ENCODE data around the gene LGMN.

DNA sequence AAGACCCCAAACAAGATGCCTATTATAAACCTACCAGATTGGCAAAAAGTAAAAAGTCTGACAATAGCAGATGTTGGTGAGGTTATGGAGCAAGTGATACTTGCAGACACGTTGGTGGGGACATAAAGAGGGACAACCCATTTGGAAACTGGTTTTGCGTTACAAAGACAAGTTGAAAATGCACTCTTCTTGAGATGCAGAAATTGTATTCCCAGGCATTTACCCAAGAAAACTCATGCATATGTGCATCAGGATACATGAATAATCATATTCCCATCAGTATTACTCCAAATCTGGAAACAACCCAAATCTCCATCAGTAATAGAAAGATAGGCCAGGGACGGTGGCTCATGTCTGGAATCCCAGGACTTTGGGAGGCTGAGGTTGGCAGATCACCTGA, 32.9 kb upstream of the LGMN start:
- TF ChIP-seq POLR2AphosphoS5 (IDR thresholded peaks at IDR 0.05; ENCODE audit: low read depth, low read length) (no peak), SIN3A (IDR thresholded peaks at IDR 0.05; ENCODE audit: borderline replicate concordance, insufficient read depth, low read depth, low read length) (no peak)
- TF ChIP-seq, protein P1, sequence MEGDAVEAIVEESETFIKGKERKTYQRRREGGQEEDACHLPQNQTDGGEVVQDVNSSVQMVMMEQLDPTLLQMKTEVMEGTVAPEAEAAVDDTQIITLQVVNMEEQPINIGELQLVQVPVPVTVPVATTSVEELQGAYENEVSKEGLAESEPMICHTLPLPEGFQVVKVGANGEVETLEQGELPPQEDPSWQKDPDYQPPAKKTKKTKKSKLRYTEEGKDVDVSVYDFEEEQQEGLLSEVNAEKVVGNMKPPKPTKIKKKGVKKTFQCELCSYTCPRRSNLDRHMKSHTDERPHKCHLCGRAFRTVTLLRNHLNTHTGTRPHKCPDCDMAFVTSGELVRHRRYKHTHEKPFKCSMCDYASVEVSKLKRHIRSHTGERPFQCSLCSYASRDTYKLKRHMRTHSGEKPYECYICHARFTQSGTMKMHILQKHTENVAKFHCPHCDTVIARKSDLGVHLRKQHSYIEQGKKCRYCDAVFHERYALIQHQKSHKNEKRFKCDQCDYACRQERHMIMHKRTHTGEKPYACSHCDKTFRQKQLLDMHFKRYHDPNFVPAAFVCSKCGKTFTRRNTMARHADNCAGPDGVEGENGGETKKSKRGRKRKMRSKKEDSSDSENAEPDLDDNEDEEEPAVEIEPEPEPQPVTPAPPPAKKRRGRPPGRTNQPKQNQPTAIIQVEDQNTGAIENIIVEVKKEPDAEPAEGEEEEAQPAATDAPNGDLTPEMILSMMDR (IDR thresholded peaks at IDR 0.05): no peak
- TF ChIP-seq, protein P2, sequence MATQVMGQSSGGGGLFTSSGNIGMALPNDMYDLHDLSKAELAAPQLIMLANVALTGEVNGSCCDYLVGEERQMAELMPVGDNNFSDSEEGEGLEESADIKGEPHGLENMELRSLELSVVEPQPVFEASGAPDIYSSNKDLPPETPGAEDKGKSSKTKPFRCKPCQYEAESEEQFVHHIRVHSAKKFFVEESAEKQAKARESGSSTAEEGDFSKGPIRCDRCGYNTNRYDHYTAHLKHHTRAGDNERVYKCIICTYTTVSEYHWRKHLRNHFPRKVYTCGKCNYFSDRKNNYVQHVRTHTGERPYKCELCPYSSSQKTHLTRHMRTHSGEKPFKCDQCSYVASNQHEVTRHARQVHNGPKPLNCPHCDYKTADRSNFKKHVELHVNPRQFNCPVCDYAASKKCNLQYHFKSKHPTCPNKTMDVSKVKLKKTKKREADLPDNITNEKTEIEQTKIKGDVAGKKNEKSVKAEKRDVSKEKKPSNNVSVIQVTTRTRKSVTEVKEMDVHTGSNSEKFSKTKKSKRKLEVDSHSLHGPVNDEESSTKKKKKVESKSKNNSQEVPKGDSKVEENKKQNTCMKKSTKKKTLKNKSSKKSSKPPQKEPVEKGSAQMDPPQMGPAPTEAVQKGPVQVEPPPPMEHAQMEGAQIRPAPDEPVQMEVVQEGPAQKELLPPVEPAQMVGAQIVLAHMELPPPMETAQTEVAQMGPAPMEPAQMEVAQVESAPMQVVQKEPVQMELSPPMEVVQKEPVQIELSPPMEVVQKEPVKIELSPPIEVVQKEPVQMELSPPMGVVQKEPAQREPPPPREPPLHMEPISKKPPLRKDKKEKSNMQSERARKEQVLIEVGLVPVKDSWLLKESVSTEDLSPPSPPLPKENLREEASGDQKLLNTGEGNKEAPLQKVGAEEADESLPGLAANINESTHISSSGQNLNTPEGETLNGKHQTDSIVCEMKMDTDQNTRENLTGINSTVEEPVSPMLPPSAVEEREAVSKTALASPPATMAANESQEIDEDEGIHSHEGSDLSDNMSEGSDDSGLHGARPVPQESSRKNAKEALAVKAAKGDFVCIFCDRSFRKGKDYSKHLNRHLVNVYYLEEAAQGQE (IDR thresholded peaks at IDR 0.05; ENCODE audit: insufficient read depth in 1 of 2, low read depth in 2 of 2, low read length in 1 of 2): no peak

Measured in Panc1 (cell line).